GM12801 (cell line): ENCODE data around the gene MARF1.

Experiments used
- TF ChIP-seq, protein P1 (sequence below): IDR thresholded peaks from one replicate; pipeline ENCODE4 v1.5.1; 2011; ENCODE audit warnings: control low read depth; ENCODE audit not compliant: insufficient read length; ENCODE audit errors: extremely low read depth

MARF1 gene

DNA sequence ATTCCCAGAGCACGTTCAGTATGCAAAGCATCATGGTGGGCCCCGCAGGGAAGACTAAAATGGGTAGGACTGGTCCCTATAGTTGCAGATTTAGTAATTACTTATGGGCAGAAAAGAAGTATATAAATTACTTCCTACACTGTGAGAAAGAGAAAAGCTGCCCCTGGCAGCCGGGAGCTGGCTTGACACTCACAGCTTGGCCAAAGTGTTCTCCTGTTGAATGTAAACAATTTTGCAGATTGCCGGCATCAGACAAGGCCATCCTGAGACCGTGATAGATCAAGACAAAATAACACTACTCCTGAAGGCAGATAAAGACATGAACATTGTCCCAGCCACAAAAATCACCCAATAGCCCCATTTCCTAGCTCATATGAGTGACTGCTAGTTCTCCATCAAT lies 98.5 kb downstream of the MARF1 start:
- TF ChIP-seq, protein P1, sequence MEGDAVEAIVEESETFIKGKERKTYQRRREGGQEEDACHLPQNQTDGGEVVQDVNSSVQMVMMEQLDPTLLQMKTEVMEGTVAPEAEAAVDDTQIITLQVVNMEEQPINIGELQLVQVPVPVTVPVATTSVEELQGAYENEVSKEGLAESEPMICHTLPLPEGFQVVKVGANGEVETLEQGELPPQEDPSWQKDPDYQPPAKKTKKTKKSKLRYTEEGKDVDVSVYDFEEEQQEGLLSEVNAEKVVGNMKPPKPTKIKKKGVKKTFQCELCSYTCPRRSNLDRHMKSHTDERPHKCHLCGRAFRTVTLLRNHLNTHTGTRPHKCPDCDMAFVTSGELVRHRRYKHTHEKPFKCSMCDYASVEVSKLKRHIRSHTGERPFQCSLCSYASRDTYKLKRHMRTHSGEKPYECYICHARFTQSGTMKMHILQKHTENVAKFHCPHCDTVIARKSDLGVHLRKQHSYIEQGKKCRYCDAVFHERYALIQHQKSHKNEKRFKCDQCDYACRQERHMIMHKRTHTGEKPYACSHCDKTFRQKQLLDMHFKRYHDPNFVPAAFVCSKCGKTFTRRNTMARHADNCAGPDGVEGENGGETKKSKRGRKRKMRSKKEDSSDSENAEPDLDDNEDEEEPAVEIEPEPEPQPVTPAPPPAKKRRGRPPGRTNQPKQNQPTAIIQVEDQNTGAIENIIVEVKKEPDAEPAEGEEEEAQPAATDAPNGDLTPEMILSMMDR, result no peak
